Endothelial cell of umbilical vein (primary cell): ENCODE measurements around the gene DPP10. TPM values are rescaled to one million over a fixed set of nuclear protein-coding genes. Genes with fewer than 3 reads are reported as not detected.

Source experiments
- BruUV-seq: library from RNA; stranded (reverse); fragments of 400-500 nt; replicated peaks from 2 replicates; lab custom pipeline; 2021; lab: Mats Ljungman, UMichigan
- CTCF ChIA-PET: fragments of 300-600, 350-600 bp; sonication (Branson Sonifier 250); formaldehyde crosslinking; loops from one replicate; lab custom pipeline; 2021; ENCODE audit warnings: antibody characterized with exemption, inconsistent platforms; lab: Charles Lee
- POLR2A ChIA-PET: fragments of 300-600, 350-600 bp; sonication (Branson Sonifier 250); formaldehyde crosslinking; loops from one replicate; lab custom pipeline; 2021; ENCODE audit warnings: antibody characterized with exemption, inconsistent platforms; lab: Charles Lee
- DNase-seq: peaks from one replicate; pipeline ENCODE4 v3.0.0-alpha.2; 2011; ENCODE audit warnings: low read depth, low spot score
- FAIRE-seq: peaks from 2 replicates; lab custom pipeline; 2011; peaks lifted over from hg19 to GRCh38; lab: Jason Lieb, UNC
- H2AFZ ChIP-seq: 2 replicates; pipeline ENCODE4 v1.6.0; 2012; ENCODE audit warnings: low read depth, low read length, control low read depth, inconsistent platforms
- H3K27ac ChIP-seq: 2 replicates; pipeline ENCODE4 v1.5.1; 2011; ENCODE audit warnings: low read depth, mild to moderate bottlenecking, control low read depth, low read length, moderate library complexity; ENCODE audit not compliant: insufficient read depth
- H3K27me3 ChIP-seq, 2 experiments: 2 replicates each; pipeline versions ENCODE4 v1.6.0 to v1.6.1; 2011; ENCODE audit warnings: low read length in 2 of 2, mixed read lengths in 1 of 2; ENCODE audit not compliant: control insufficient read depth in 2 of 2, insufficient read depth in 2 of 2
- H3K36me3 ChIP-seq, 2 experiments: 2 replicates in 1 of 2; 3 replicates in 1 of 2; pipeline ENCODE4 v1.5.1; 2011; ENCODE audit warnings: low read length in 2 of 2, mild to moderate bottlenecking in 1 of 2, moderate library complexity in 1 of 2; ENCODE audit not compliant: control insufficient read depth in 2 of 2, insufficient read depth in 2 of 2; ENCODE audit errors: extremely low read depth in 1 of 2
- H3K4me1 ChIP-seq: 3 replicates; pipeline ENCODE4 v1.5.1; 2011; ENCODE audit warnings: mild to moderate bottlenecking, low read length; ENCODE audit not compliant: control insufficient read depth, insufficient read depth; ENCODE audit errors: extremely low read depth
- H3K4me2 ChIP-seq: 2 replicates; pipeline ENCODE4 v1.6.1; 2011; ENCODE audit warnings: low read length, control low read depth, mixed read lengths; ENCODE audit not compliant: insufficient read depth
- H3K4me3 ChIP-seq, 3 experiments: fragments of 200-600 bp in 1 of 3; sonication (generic), shearing (Covaris generic) in 1 of 3; replicated peaks in 1 of 3; 2 replicates each; pipeline ENCODE4 v1.5.1; 2011 to 2016; ENCODE audit warnings: control low read depth in 3 of 3, low read length in 3 of 3, mild to moderate bottlenecking in 2 of 3, inconsistent platforms in 1 of 3, low read depth in 1 of 3, moderate library complexity in 1 of 3; ENCODE audit not compliant: insufficient read depth in 1 of 3
- H3K79me2 ChIP-seq: 2 replicates; pipeline ENCODE4 v1.6.0; 2012; ENCODE audit warnings: low read length, inconsistent platforms; ENCODE audit not compliant: control insufficient read depth, insufficient read depth
- H3K9ac ChIP-seq: replicated peaks from 2 replicates; pipeline ENCODE3; 2011; ENCODE audit warnings: low read length, control low read depth; ENCODE audit not compliant: insufficient read depth; ENCODE audit errors: extremely low read depth
- H3K9me1 ChIP-seq: replicated peaks from 3 replicates; pipeline ENCODE4 v1.6.0; 2011; ENCODE audit warnings: mild to moderate bottlenecking, low read length; ENCODE audit not compliant: control insufficient read depth, insufficient read depth; ENCODE audit errors: extremely low read depth
- H3K9me3 ChIP-seq: replicated peaks from 2 replicates; pipeline ENCODE4 v1.5.1; 2012; ENCODE audit warnings: low read length, inconsistent platforms; ENCODE audit not compliant: control insufficient read depth, insufficient read depth
- H4K20me1 ChIP-seq: replicated peaks from 2 replicates; pipeline ENCODE3; 2011; ENCODE audit warnings: mild to moderate bottlenecking, low read length; ENCODE audit not compliant: control insufficient read depth, insufficient read depth; ENCODE audit errors: extremely low read depth
- CTCF ChIP-seq, 2 donors: IDR thresholded peaks; 1 replicate in 1 of 2; 2 replicates in 1 of 2; pipeline ENCODE4 v1.5.1; 2011; ENCODE audit warnings: low read length in 2 of 2, mild to moderate bottlenecking in 2 of 2, moderate library complexity in 2 of 2, control low read depth in 1 of 2, inconsistent platforms in 1 of 2, low read depth in 1 of 2; ENCODE audit not compliant: insufficient read depth in 1 of 2; ENCODE audit errors: extremely low read depth in 1 of 2
- EZH2 ChIP-seq: IDR thresholded peaks from 2 replicates; pipeline ENCODE4 v1.6.1; 2012; ENCODE audit warnings: borderline replicate concordance, low read depth, mild to moderate bottlenecking, moderate library complexity, low read length, inconsistent platforms; ENCODE audit not compliant: severe bottlenecking
- FOS ChIP-seq: IDR thresholded peaks from 2 replicates; pipeline ENCODE4 v1.6.1; 2011; ENCODE audit warnings: mild to moderate bottlenecking, low read length, moderate library complexity, borderline replicate concordance; ENCODE audit not compliant: insufficient read depth
- GATA2 ChIP-seq: IDR thresholded peaks from 2 replicates; pipeline ENCODE4 v1.7.0; 2011; ENCODE audit warnings: low read depth, mild to moderate bottlenecking, moderate library complexity, mixed read lengths, low read length; ENCODE audit not compliant: insufficient read length, insufficient read depth
- JUN ChIP-seq: IDR thresholded peaks from 2 replicates; pipeline ENCODE4 v1.6.1; 2011; ENCODE audit warnings: borderline replicate concordance, low read depth; ENCODE audit not compliant: insufficient read length, insufficient read depth
- MYC ChIP-seq: IDR thresholded peaks from one replicate; pipeline ENCODE4 v1.6.1; 2011; ENCODE audit warnings: mild to moderate bottlenecking, low read depth, low read length
- POLR2A ChIP-seq: IDR thresholded peaks from 2 replicates; pipeline ENCODE4 v1.6.1; 2012; ENCODE audit warnings: low read depth, mild to moderate bottlenecking, control low read depth, low read length
- POLR2AphosphoS5 ChIP-seq: IDR thresholded peaks from 2 replicates; pipeline ENCODE4 v1.6.1; 2012; ENCODE audit warnings: low read depth, mild to moderate bottlenecking, control low read depth, low read length, moderate library complexity; ENCODE audit not compliant: insufficient read depth
- dilution Hi-C: fragments of 300-500 bp; cut with MboI; formaldehyde crosslinking; loops from one replicate; pipeline ENCODE4 v1.15.0; 2019; ENCODE audit warnings: low sequenced_read_pairs; ENCODE audit not compliant: extremely low pct_ligation_motif_present
- intact Hi-C: fragments of 100-400 bp; cut with micrococcal nuclease; formaldehyde crosslinking; loops from one replicate; pipeline ENCODE4 v1.10.0; 2022
- polyA plus RNA-seq, 4 experiments: library from polyadenylated mRNA; depleted of rRNA in 3 of 4; stranded (reverse) in 3 of 4; unstranded in 1 of 4; fragments of >200 nt; gene quantifications; 2 replicates each; pipeline versions ENCODE4 v1.2.1 to v1.2.3, GENCODE V29; 2011 to 2012; ENCODE audit warnings: missing spikeins in 1 of 4
- total RNA-seq: library from RNA; stranded (reverse); gene quantifications from 2 replicates; pipeline ENCODE4 v1.2.3, GENCODE V29; 2021
- TF ChIP-seq, protein P1 (sequence below): IDR thresholded peaks from 2 replicates; pipeline ENCODE4 v1.6.1; 2011; ENCODE audit not compliant: insufficient read depth, insufficient read length

Gene DPP10
- total and polyA plus RNA-seq, 2 donors (not counting 3 experiments of a cell fraction or from before 2014, with no cell fraction given), result not detected

DNA sequence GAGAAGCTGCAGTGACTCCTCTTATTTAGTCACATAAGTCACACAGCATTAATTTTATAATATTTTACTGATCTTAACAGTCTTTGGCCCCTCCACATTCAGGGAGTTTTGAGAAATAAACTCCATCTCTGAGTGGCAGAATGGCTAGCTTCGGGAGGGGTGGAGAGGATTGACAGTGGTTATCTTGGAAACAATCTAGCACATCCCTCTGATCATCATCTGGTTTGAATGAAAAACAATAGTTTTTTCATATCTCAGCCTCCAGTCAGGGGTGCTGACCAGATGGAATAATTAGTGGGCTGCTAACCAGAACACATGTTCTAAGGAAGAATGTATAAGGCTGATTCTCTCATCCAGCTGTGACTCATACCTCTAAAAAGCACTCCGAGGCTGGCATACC, 477.5 kb downstream of the DPP10 start:
- ChIA-PET POLR2A (no interaction called here), CTCF (no interaction called here)
- Histone ChIP-seq H3K4me2 (no peak overlapping the region), H3K9me1 (no peaks in the 10 kb centered on the region), H4K20me1 (no peaks in the 10 kb centered on the region), H3K27ac (no peak overlapping the region), H3K4me1 (no peaks in the 10 kb centered on the region), H3K9ac (no peak overlapping the region), H3K36me3 (no peaks in the 10 kb centered on the region), H3K4me3 (no peak overlapping the region), H3K27me3 (no peaks in the 10 kb centered on the region), H2AFZ (no peak overlapping the region), H3K9me3 (peaks cover 2% of the 10 kb centered on the region), H3K79me2 (no peaks in the 10 kb centered on the region)
- BruUV-seq, result no TSS peak
- DNase-seq (no peak), FAIRE-seq (no peak)
- TF ChIP-seq CTCF (IDR thresholded peaks at IDR 0.05; ENCODE audit: extremely low read depth in 1 of 2, insufficient read depth in 1 of 2, low read depth in 1 of 2, low read length in 2 of 2) (no peak), POLR2A (no peak), POLR2AphosphoS5 (no peak), JUN (no peak), EZH2 (no peak), FOS (no peak), GATA2 (no peak), MYC (no peak)
- TF ChIP-seq, protein P1, sequence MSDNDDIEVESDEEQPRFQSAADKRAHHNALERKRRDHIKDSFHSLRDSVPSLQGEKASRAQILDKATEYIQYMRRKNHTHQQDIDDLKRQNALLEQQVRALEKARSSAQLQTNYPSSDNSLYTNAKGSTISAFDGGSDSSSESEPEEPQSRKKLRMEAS, result no peak
- dilution Hi-C loops (no loop called here), intact Hi-C loops (no loop called here)
